ENCODE measurements around the gene DNAH12. TPM values are rescaled to one million over a fixed set of nuclear protein-coding genes. Genes with fewer than 3 reads are reported as not detected.

DNAH12 gene
- total and polyA plus RNA-seq, 2 experiments from 2014 or later = not detected

DNA sequence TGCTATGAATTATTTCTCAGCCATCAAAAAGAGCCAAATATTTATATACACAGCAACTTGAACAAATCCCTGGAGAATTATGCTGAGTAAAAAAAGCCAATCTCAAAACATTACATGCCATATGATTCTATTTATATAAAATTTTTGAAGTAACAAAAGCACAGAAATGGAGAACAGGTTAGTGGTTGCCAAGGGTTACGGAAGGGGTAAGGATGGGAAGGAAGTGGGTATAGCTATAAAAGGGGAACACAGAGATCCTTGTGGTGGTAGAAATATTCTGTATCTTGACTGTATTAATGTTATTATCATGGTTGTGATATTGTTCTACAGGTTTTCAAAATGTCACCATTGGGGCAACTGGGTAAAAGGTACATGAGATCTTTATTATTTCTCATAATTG, 189.4 kb downstream of the DNAH12 start:
- no peak overlapping the region for H2AFZ ChIP-seq
- TF ChIP-seq ZNF114 (CRISPR knock-in tag; IDR thresholded peaks at IDR 0.05) (no peak), POLR2AphosphoS5 (IDR thresholded peaks at IDR 0.05; ENCODE audit: low read depth) (no peak)

DNA sequence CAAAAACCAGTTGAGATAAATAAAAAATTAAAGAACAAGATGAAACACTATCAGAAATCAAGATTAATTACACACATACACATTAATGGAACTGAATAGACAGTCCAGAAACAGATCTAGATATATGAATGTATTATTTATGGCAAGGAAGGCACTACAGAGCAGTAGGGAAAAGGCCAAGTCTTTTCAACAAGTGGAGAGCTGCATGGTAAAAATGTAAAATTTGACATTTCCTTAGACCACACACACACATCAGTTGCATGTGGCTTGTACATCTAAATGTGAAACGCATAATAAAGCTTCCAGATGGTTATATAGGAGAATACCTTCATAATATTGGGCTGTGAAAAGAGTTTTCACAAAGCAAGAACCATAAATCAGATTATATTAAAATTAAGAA, 193.9 kb downstream of the DNAH12 start:
- Histone ChIP-seq H3K36me3 (ENCODE audit: insufficient read depth) (no peaks in the 10 kb centered on the region), H3F3A (replicated peaks; ENCODE audit: low read depth) (no peaks in the 10 kb centered on the region), H3K27ac (ENCODE audit: low read depth) (no peak overlapping the region), H3K27me3 (ENCODE audit: insufficient read depth) (no peaks in the 10 kb centered on the region), H3K9me2 (ENCODE audit: insufficient read depth) (no peaks in the 10 kb centered on the region), H4K20me1 (replicated peaks; ENCODE audit: insufficient read depth) (no peaks in the 10 kb centered on the region), H2AFZ (no peak overlapping the region), H3K4me2 (no peak overlapping the region), H3K4me1 (ENCODE audit: insufficient read depth) (no peaks in the 10 kb centered on the region), H3K79me2 (replicated peaks; ENCODE audit: insufficient read depth) (no peaks in the 10 kb centered on the region), H3K4me3 (no peak overlapping the region)
- no peaks in the 10 kb centered on the region for H3K4me1 Mint-ChIP-seq
- DNase-seq (ENCODE audit: low spot score) = no peak
- no peaks in the 10 kb centered on the region for H3K36me3 Mint-ChIP-seq (ENCODE audit: low read depth)
- H3K4me3 Mint-ChIP-seq = no peak overlapping the region
- H3K27me3 Mint-ChIP-seq (ENCODE audit: insufficient read depth, low read depth, poor library complexity) = peaks cover 2% of the 10 kb centered on the region
- no peak for ATAC-seq
- no peaks in the 10 kb centered on the region for H3K9me3 Mint-ChIP-seq
- no peak overlapping the region for H3K27ac Mint-ChIP-seq
- TF ChIP-seq ZNF331 (CRISPR knock-in tag; IDR thresholded peaks at IDR 0.05; ENCODE audit: low read depth) = no peak
- TF ChIP-seq JUNB (IDR thresholded peaks at IDR 0.05; ENCODE audit: unreplicated experiment) = no peak
- TF ChIP-seq ZNF114 (CRISPR knock-in tag; IDR thresholded peaks at IDR 0.05) = no peak
- no peak for TF ChIP-seq CREB1 (CRISPR knock-in tag; IDR thresholded peaks at IDR 0.05; ENCODE audit: low read depth)
- TF ChIP-seq, protein P1, sequence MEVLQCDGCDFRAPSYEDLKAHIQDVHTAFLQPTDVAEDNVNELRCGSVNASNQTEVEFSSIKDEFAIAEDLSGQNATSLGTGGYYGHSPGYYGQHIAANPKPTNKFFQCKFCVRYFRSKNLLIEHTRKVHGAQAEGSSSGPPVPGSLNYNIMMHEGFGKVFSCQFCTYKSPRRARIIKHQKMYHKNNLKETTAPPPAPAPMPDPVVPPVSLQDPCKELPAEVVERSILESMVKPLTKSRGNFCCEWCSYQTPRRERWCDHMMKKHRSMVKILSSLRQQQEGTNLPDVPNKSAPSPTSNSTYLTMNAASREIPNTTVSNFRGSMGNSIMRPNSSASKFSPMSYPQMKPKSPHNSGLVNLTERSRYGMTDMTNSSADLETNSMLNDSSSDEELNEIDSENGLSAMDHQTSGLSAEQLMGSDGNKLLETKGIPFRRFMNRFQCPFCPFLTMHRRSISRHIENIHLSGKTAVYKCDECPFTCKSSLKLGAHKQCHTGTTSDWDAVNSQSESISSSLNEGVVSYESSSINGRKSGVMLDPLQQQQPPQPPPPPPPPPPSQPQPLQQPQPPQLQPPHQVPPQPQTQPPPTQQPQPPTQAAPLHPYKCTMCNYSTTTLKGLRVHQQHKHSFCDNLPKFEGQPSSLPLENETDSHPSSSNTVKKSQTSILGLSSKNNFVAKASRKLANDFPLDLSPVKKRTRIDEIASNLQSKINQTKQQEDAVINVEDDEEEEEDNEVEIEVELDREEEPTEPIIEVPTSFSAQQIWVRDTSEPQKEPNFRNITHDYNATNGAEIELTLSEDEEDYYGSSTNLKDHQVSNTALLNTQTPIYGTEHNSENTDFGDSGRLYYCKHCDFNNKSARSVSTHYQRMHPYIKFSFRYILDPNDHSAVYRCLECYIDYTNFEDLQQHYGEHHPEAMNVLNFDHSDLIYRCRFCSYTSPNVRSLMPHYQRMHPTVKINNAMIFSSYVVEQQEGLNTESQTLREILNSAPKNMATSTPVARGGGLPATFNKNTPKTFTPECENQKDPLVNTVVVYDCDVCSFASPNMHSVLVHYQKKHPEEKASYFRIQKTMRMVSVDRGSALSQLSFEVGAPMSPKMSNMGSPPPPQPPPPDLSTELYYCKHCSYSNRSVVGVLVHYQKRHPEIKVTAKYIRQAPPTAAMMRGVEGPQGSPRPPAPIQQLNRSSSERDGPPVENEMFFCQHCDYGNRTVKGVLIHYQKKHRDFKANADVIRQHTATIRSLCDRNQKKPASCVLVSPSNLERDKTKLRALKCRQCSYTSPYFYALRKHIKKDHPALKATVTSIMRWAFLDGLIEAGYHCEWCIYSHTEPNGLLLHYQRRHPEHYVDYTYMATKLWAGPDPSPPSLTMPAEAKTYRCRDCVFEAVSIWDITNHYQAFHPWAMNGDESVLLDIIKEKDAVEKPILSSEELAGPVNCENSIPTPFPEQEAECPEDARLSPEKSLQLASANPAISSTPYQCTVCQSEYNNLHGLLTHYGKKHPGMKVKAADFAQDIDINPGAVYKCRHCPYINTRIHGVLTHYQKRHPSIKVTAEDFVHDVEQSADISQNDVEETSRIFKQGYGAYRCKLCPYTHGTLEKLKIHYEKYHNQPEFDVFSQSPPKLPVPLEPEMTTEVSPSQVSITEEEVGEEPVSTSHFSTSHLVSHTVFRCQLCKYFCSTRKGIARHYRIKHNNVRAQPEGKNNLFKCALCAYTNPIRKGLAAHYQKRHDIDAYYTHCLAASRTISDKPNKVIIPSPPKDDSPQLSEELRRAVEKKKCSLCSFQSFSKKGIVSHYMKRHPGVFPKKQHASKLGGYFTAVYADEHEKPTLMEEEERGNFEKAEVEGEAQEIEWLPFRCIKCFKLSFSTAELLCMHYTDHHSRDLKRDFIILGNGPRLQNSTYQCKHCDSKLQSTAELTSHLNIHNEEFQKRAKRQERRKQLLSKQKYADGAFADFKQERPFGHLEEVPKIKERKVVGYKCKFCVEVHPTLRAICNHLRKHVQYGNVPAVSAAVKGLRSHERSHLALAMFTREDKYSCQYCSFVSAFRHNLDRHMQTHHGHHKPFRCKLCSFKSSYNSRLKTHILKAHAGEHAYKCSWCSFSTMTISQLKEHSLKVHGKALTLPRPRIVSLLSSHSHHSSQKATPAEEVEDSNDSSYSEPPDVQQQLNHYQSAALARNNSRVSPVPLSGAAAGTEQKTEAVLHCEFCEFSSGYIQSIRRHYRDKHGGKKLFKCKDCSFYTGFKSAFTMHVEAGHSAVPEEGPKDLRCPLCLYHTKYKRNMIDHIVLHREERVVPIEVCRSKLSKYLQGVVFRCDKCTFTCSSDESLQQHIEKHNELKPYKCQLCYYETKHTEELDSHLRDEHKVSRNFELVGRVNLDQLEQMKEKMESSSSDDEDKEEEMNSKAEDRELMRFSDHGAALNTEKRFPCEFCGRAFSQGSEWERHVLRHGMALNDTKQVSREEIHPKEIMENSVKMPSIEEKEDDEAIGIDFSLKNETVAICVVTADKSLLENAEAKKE (CRISPR knock-in tag; IDR thresholded peaks at IDR 0.05) = no peak
- TF ChIP-seq, protein P2, sequence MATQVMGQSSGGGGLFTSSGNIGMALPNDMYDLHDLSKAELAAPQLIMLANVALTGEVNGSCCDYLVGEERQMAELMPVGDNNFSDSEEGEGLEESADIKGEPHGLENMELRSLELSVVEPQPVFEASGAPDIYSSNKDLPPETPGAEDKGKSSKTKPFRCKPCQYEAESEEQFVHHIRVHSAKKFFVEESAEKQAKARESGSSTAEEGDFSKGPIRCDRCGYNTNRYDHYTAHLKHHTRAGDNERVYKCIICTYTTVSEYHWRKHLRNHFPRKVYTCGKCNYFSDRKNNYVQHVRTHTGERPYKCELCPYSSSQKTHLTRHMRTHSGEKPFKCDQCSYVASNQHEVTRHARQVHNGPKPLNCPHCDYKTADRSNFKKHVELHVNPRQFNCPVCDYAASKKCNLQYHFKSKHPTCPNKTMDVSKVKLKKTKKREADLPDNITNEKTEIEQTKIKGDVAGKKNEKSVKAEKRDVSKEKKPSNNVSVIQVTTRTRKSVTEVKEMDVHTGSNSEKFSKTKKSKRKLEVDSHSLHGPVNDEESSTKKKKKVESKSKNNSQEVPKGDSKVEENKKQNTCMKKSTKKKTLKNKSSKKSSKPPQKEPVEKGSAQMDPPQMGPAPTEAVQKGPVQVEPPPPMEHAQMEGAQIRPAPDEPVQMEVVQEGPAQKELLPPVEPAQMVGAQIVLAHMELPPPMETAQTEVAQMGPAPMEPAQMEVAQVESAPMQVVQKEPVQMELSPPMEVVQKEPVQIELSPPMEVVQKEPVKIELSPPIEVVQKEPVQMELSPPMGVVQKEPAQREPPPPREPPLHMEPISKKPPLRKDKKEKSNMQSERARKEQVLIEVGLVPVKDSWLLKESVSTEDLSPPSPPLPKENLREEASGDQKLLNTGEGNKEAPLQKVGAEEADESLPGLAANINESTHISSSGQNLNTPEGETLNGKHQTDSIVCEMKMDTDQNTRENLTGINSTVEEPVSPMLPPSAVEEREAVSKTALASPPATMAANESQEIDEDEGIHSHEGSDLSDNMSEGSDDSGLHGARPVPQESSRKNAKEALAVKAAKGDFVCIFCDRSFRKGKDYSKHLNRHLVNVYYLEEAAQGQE (IDR thresholded peaks at IDR 0.05; ENCODE audit: unreplicated experiment) = no peak
- TF ChIP-seq, protein P3, sequence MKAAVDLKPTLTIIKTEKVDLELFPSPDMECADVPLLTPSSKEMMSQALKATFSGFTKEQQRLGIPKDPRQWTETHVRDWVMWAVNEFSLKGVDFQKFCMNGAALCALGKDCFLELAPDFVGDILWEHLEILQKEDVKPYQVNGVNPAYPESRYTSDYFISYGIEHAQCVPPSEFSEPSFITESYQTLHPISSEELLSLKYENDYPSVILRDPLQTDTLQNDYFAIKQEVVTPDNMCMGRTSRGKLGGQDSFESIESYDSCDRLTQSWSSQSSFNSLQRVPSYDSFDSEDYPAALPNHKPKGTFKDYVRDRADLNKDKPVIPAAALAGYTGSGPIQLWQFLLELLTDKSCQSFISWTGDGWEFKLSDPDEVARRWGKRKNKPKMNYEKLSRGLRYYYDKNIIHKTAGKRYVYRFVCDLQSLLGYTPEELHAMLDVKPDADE (IDR thresholded peaks at IDR 0.05) = no peak
- TF ChIP-seq STAT1 (IDR thresholded peaks at IDR 0.05; ENCODE audit: unreplicated experiment) = no peak
- TF ChIP-seq, protein P4, sequence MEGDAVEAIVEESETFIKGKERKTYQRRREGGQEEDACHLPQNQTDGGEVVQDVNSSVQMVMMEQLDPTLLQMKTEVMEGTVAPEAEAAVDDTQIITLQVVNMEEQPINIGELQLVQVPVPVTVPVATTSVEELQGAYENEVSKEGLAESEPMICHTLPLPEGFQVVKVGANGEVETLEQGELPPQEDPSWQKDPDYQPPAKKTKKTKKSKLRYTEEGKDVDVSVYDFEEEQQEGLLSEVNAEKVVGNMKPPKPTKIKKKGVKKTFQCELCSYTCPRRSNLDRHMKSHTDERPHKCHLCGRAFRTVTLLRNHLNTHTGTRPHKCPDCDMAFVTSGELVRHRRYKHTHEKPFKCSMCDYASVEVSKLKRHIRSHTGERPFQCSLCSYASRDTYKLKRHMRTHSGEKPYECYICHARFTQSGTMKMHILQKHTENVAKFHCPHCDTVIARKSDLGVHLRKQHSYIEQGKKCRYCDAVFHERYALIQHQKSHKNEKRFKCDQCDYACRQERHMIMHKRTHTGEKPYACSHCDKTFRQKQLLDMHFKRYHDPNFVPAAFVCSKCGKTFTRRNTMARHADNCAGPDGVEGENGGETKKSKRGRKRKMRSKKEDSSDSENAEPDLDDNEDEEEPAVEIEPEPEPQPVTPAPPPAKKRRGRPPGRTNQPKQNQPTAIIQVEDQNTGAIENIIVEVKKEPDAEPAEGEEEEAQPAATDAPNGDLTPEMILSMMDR (conservative IDR thresholded peaks at IDR 0.05; ENCODE audit: low read depth in 2 of 2) = no peak
- TF ChIP-seq POLR2AphosphoS5 (IDR thresholded peaks at IDR 0.05; ENCODE audit: low read depth) = no peak

More for the DNA sequence above, 189.4 kb downstream of the DNAH12 start:
- Histone ChIP-seq H3K36me3 (ENCODE audit: insufficient read depth) (no peaks in the 10 kb centered on the region), H3K27me3 (ENCODE audit: insufficient read depth) (no peaks in the 10 kb centered on the region), H3K27ac (ENCODE audit: low read depth) (no peak overlapping the region), H3K4me1 (ENCODE audit: insufficient read depth) (no peaks in the 10 kb centered on the region), H3F3A (replicated peaks; ENCODE audit: low read depth) (no peaks in the 10 kb centered on the region), H3K4me3 (no peak overlapping the region), H4K20me1 (replicated peaks; ENCODE audit: insufficient read depth) (no peaks in the 10 kb centered on the region), H3K4me2 (no peak overlapping the region), H3K9me2 (ENCODE audit: insufficient read depth) (no peaks in the 10 kb centered on the region), H3K79me2 (replicated peaks; ENCODE audit: insufficient read depth) (no peaks in the 10 kb centered on the region)
- no peak for DNase-seq (ENCODE audit: low spot score)
- Mint-ChIP-seq H3K4me3 (no peak overlapping the region), H3K4me1 (no peaks in the 10 kb centered on the region), H3K36me3 (ENCODE audit: low read depth) (no peaks in the 10 kb centered on the region), H3K27ac (no peak overlapping the region), H3K9me3 (no peaks in the 10 kb centered on the region), H3K27me3 (ENCODE audit: insufficient read depth, low read depth, poor library complexity) (peaks cover 4% of the 10 kb centered on the region)
- ATAC-seq = no peak

Measured in GM23338 (cell line).